SH-SY5Y (cell line): ENCODE measurements around the gene SPAG9.

Source experiments
- GATA2 ChIP-seq: IDR thresholded peaks from 2 replicates; pipeline ENCODE4 v1.6.1; 2011; ENCODE audit warnings: mild to moderate bottlenecking, low read depth, low read length
- GATA3 ChIP-seq: IDR thresholded peaks from 2 replicates; pipeline ENCODE4 v1.6.1; 2011; ENCODE audit warnings: low read depth, mild to moderate bottlenecking, low read length, moderate library complexity

DNA sequence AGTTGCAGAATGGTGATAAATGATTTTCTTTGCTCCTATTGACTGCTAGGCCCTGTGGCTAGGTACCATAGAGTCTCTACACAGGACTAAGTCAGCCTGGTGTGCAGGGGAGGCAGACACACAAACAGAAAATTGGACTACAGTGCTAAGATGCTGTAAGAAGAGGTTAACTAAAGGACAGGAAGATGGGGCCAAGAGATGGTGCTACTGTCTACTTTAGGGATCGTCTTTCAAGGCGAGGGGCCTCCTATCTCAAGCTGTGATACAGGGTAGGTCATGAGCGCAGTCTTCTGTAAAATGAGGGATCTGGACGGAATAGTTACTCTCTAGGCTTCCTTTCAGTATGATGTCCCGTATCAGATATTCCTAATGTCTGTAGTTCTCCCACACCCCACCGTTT lies 33.5 kb upstream of the SPAG9 start:
- no peak for TF ChIP-seq GATA2
- TF ChIP-seq GATA3 = no peak
